ENCODE results near the gene SNX21.

Gene SNX21

GRCh38 chr20:45878076-45878761 lies 44.6 kb downstream of the SNX21 start:
- in situ Hi-C loops (cut with MboI; ENCODE audit: low sequenced_read_pairs): no loop called here

- in situ Hi-C loops (cut with MboI; ENCODE audit: low sequenced_read_pairs): no loop called here
Measured at GRCh38 chr20:45880988-45881788, 47.6 kb downstream of the SNX21 start, which contains the start of gene ZSWIM1. Gene ZSWIM1, plus strand, starts transcription at chr20:45881227. Its CDS starts 1,366 bp downstream, at chr20:45882593.

GRCh38 chr20:45882469-45883099 lies 49.0 kb downstream of the SNX21 start:
- in situ Hi-C loops (cut with MboI; ENCODE audit: low sequenced_read_pairs): no loop called here

- in situ Hi-C loops (cut with MboI; ENCODE audit: low sequenced_read_pairs): no loop called here
Measured at GRCh38 chr20:45883100-45883469, 49.5 kb downstream of the SNX21 start.

GRCh38 chr20:45886590-45887345 lies 53.2 kb downstream of the SNX21 start:
- in situ Hi-C loops (cut with MboI; ENCODE audit: low sequenced_read_pairs): no loop called here

GRCh38 chr20:45887346-45887715 lies 53.7 kb downstream of the SNX21 start, which contains the start of gene SPATA25:
Gene SPATA25, minus strand, starts transcription at chr20:45887622. Its CDS starts 32 bp downstream, at chr20:45887590.
- in situ Hi-C loops (cut with MboI; ENCODE audit: low sequenced_read_pairs): no loop called here

GRCh38 chr20:45888681-45889080 lies 55.1 kb downstream of the SNX21 start:
- in situ Hi-C loops (cut with MboI; ENCODE audit: low sequenced_read_pairs): no loop called here

- in situ Hi-C loops (cut with MboI; ENCODE audit: low sequenced_read_pairs): no loop called here
Measured at GRCh38 chr20:45890077-45890984, 56.7 kb downstream of the SNX21 start.

GRCh38 chr20:45890985-45891983 lies 57.7 kb downstream of the SNX21 start, which contains the start of the genes CTSA and NEURL2:
Gene CTSA, plus strand, starts transcription at chr20:45891335. Its CDS starts 234 bp downstream, at chr20:45891569.
Gene NEURL2, minus strand, starts transcription at chr20:45891208. Its CDS starts 217 bp downstream, at chr20:45890991.
- in situ Hi-C loops (cut with MboI; ENCODE audit: low sequenced_read_pairs): no loop called here

GRCh38 chr20:45892049-45892825 lies 58.6 kb downstream of the SNX21 start:
- in situ Hi-C loops (cut with MboI; ENCODE audit: low sequenced_read_pairs): no loop called here

Measured in HL-60/S4 (cell line).